ENCODE data around the gene SERPINB6. TPM values are rescaled to one million over a fixed set of nuclear protein-coding genes. Genes with fewer than 3 reads are reported as not detected.

The SERPINB6 gene
- total RNA-seq, 6 experiments from 2014 or later = 27.0 to 48.5 (median 38.7) TPM

DNA sequence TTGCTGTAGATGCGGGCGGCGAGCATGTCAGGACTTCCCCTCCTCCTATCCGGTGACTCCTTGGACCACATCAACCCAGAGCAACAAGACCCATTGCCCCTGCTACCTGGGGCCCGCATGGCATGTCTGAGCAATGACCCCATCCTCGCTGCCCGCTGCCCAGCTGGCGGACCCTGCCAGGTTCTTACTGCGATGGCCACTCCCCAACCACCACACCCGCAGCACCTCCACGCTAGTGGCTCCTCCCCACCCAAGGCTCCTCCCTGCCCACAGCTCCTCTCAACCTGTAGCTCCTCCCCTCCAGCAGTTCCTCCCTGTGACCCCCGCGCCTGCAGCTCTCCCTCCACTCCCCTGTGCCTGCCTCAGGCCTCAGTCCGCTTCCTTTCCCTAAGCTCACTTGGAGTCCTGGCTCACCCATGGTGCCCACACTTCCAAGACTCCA is 50.7 kb downstream of the SERPINB6 start:
- Histone ChIP-seq H3K4me3 (no peak overlapping the region), H3K9me3 (no peaks in the 10 kb centered on the region), H3K27ac (no peak overlapping the region), H3K4me1 (no peaks in the 10 kb centered on the region), H3K27me3 (peaks cover 0 to 3% of the 10 kb centered on the region in 2 donors), H3K36me3 (no peaks in the 10 kb centered on the region)
- 100% methylated on average over 3 of the region's 14 CpGs for WGBS (ENCODE audit: insufficient coverage, low coverage, low lambda C conversion rate, missing lambda C conversion rate)
- intact Hi-C loops (cut with DNase I) = no loop called here
- ATAC-seq (no peak), DNase-seq (peak in 1 of 3 donors; percentile 36)
- TF ChIP-seq POLR2A (IDR thresholded peaks at IDR 0.05) (no peak), CTCF (IDR thresholded peaks at IDR 0.05) (no peak)

- Histone ChIP-seq H3K36me3 (no peaks in the 10 kb centered on the region), H3K27ac (no peak overlapping the region), H3K4me1 (no peaks in the 10 kb centered on the region), H3K4me3 (no peak overlapping the region), H3K27me3 (peaks cover 0 to 3% of the 10 kb centered on the region in 2 donors), H3K9me3 (no peaks in the 10 kb centered on the region)
- TF ChIP-seq CTCF (IDR thresholded peaks at IDR 0.05) = no peak
- TF ChIP-seq POLR2A (IDR thresholded peaks at IDR 0.05) = no peak
- DNase-seq = no peak
- no peak for ATAC-seq
- 92% methylated on average over 6 of the region's 6 CpGs for WGBS (ENCODE audit: insufficient coverage, low coverage, low lambda C conversion rate, missing lambda C conversion rate)
- intact Hi-C loops (cut with DNase I) = loop anchor here (10.0 kb wide), 1 partner anchor 75 kb away; the partner anchor contains the start of gene SERPINB1 (in 2 of the 2)
Measured at GRCh38 chr6:2919886-2920285, 51.5 kb downstream of the SERPINB6 start.

DNA sequence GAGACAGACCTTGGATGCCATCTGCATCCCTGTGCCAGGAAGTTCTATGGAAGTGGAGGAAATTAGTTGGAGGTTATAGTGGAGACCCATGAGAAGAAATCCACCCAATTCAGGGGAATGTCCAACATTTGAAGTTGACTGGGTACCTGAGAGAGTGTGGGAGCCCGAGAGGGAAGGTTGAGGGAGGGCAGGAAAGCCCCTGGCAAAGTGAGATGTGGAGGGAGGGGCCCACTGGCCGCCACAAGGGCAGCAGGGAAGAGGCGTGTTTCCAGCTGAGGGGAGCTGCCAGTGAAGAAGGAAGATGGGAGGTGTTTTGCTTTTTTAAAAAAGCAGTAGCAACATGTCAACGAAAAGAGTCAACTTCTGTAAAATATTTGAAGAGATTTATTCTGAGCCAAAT is 52.0 kb downstream of the SERPINB6 start:
- intact Hi-C loops (cut with DNase I) = loop anchor here (10.0 kb wide), 1 partner anchor 75 kb away; the partner anchor contains the start of gene SERPINB1 (in 2 of the 2)
- DNase-seq (peak in 1 of 3 donors; percentile 12), ATAC-seq (peak in 1 of 4 donors; percentile 25)
- TF ChIP-seq POLR2A (IDR thresholded peaks at IDR 0.05) (no peak), CTCF (IDR thresholded peaks at IDR 0.05) (no peak)
- Histone ChIP-seq H3K27ac (no peak overlapping the region), H3K9me3 (no peaks in the 10 kb centered on the region), H3K4me3 (no peak overlapping the region), H3K27me3 (peaks cover 0 to under 1% of the 10 kb centered on the region in 2 donors), H3K4me1 (no peaks in the 10 kb centered on the region), H3K36me3 (no peaks in the 10 kb centered on the region)
- WGBS (ENCODE audit: insufficient coverage, low coverage, low lambda C conversion rate, missing lambda C conversion rate) = 55% methylated on average over 4 of the region's 4 CpGs

DNA sequence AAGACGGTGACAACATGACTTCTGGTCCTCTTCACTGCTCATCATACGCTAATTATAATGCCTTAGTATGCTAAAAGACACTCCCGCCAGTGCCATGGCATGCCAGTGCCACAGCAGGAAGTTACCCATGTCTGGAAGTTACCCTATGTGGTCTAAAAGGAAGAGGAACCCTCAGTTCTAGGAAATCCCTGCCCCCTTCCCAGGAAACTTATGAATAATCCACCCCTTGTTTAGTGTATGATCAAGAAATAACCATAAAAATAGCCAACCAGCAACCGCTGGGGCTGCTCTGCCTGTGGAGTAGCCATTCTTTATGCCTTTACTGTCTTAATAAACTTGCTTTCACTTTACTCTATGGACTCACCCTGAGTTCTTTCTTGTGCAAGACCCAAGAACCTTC is 52.4 kb downstream of the SERPINB6 start:
- Histone ChIP-seq H3K4me3 (no peak overlapping the region), H3K4me1 (no peaks in the 10 kb centered on the region), H3K36me3 (no peaks in the 10 kb centered on the region), H3K27ac (no peak overlapping the region), H3K27me3 (no peaks in the 10 kb centered on the region), H3K9me3 (no peaks in the 10 kb centered on the region)
- peak in 2 of 4 donors; percentile 48 to 58 for ATAC-seq
- TF ChIP-seq POLR2A (IDR thresholded peaks at IDR 0.05) (no peak), CTCF (IDR thresholded peaks at IDR 0.05) (no peak)
- intact Hi-C loops (cut with DNase I) = loop anchor here (10.0 kb wide), 1 partner anchor 74 kb away; the partner anchor contains the start of gene SERPINB1 (in 2 of the 2)
- WGBS (ENCODE audit: insufficient coverage, low coverage, low lambda C conversion rate, missing lambda C conversion rate) = 69% methylated on average over 3 of the region's 4 CpGs
- DNase-seq = peak in 1 of 3 donors; percentile 16

Measured in right lobe of liver (tissue), 6 donors.